ENCODE data around the gene FKBP5.

The FKBP5 gene

DNA sequence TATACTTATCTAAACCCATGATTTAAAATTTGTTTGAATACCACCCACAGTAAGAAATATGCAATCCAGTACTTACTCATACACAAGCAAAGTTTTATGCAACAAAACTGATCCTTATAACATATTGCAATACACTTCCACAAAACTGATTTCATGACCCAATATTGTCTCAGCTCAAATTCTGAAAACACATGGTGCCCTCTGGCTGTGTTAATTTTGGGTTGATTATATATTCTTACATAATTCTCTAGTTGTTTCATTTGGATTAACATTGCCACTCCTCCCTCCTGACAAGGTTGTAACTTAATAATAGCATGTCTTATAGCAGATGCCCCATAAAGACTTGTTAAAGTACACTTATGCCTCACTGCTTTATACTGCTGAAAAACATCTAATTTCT lies 103.1 kb downstream of the FKBP5 start:
- Histone ChIP-seq H3K27me3 (ENCODE audit: insufficient read depth, poor library complexity, severe bottlenecking) (no peaks in the 10 kb centered on the region), H3K36me3 (ENCODE audit: low read depth) (peaks cover 93% of the 10 kb centered on the region), H3K4me1 (ENCODE audit: insufficient read depth, poor library complexity, severe bottlenecking) (peaks cover 48% of the 10 kb centered on the region), H3K4me3 (ENCODE audit: severe bottlenecking) (no peak overlapping the region), H3K9me3 (ENCODE audit: severe bottlenecking) (no peaks in the 10 kb centered on the region), H3K27ac (ENCODE audit: poor library complexity, severe bottlenecking) (peak overlapping the region; percentile 67)
- TF ChIP-seq, protein P1, sequence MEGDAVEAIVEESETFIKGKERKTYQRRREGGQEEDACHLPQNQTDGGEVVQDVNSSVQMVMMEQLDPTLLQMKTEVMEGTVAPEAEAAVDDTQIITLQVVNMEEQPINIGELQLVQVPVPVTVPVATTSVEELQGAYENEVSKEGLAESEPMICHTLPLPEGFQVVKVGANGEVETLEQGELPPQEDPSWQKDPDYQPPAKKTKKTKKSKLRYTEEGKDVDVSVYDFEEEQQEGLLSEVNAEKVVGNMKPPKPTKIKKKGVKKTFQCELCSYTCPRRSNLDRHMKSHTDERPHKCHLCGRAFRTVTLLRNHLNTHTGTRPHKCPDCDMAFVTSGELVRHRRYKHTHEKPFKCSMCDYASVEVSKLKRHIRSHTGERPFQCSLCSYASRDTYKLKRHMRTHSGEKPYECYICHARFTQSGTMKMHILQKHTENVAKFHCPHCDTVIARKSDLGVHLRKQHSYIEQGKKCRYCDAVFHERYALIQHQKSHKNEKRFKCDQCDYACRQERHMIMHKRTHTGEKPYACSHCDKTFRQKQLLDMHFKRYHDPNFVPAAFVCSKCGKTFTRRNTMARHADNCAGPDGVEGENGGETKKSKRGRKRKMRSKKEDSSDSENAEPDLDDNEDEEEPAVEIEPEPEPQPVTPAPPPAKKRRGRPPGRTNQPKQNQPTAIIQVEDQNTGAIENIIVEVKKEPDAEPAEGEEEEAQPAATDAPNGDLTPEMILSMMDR (IDR thresholded peaks at IDR 0.05; ENCODE audit: poor library complexity, severe bottlenecking): no peak
- DNase-seq (ENCODE audit: low spot score): no peak
- ATAC-seq (ENCODE audit: low read depth): no peak; the same call in 2 of the 3 replicates

DNA sequence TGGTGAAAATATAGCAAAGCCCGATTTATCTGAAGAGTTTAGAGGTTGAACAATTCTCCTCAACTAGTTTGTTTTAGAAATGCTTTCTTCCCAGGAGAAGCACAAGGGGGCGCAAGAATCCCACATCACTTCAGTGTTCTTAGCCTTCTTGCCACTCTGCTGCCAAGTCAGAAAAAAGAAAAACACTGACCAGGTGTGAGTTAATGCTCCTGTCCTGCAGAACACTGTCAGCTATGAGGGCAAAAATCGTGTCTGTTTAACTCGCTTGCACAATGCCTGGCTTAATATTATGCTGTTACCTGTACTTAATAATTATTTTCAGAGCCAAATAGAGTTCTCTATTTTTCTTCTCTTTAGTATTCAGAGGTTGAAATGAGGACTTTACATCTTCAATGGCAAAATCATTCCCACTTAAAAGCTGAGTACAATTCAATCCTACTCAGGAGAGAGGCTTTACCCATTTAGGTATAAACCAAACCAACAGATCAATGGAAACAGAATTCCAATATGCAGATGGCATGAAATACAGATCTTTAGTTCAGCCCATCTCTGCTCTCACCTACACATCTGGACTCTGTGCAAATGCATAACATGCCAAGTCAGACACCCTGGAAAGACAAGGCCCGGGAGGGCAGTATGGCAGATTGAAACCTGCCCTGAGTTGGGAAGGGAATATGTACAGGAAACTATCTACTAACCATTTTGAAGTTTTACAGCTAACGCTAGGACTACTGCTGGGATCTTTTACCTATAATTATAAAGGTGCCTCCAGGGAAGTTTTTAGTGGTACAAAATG lies 104.6 kb downstream of the FKBP5 start:
- Histone ChIP-seq H3K36me3 (ENCODE audit: low read depth) (peaks cover 91% of the 10 kb centered on the region), H3K27ac (ENCODE audit: poor library complexity, severe bottlenecking) (peak overlapping the region; percentile 67), H3K9me3 (ENCODE audit: severe bottlenecking) (no peaks in the 10 kb centered on the region), H3K27me3 (ENCODE audit: insufficient read depth, poor library complexity, severe bottlenecking) (no peaks in the 10 kb centered on the region), H3K4me3 (ENCODE audit: severe bottlenecking) (no peak overlapping the region), H3K4me1 (ENCODE audit: insufficient read depth, poor library complexity, severe bottlenecking) (peaks cover 44% of the 10 kb centered on the region)
- DNase-seq (ENCODE audit: low spot score) (no peak), ATAC-seq (ENCODE audit: low read depth) (peak; percentile 76)
- TF ChIP-seq, protein P1 (IDR thresholded peaks at IDR 0.05; ENCODE audit: poor library complexity, severe bottlenecking): peak; percentile 89

DNA sequence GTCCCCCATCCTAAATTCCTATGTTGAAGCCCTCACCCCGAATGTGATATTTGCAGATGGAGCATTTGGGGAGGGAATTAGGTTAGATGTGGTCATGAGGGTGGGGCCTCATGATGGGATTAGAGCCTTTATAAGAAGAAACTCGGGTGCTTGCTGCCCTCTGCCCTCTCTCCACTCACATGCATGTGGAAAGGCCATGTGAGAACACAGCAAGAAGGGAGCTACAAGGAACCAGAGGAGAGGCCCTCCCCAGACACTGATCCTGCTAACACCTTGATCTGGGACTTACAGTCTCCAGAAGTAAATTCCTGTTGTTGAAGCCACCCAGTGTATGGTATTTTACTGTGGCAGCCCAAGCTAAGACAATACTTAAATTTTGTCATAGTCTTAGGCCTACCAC lies 106.4 kb downstream of the FKBP5 start:
- H3K36me3 ChIP-seq (ENCODE audit: low read depth): peaks cover 92% of the 10 kb centered on the region
- TF ChIP-seq, protein P1 (IDR thresholded peaks at IDR 0.05; ENCODE audit: poor library complexity, severe bottlenecking): no peak
- ATAC-seq (ENCODE audit: low read depth) (no peak), DNase-seq (ENCODE audit: low spot score) (no peak)
- peaks cover 30% of the 10 kb centered on the region for H3K4me1 ChIP-seq (ENCODE audit: insufficient read depth, poor library complexity, severe bottlenecking)
- no peaks in the 10 kb centered on the region for H3K9me3 ChIP-seq (ENCODE audit: severe bottlenecking)
- no peak overlapping the region for H3K4me3 ChIP-seq (ENCODE audit: severe bottlenecking)
- H3K27me3 ChIP-seq (ENCODE audit: insufficient read depth, poor library complexity, severe bottlenecking): no peaks in the 10 kb centered on the region
- no peak overlapping the region for H3K27ac ChIP-seq (ENCODE audit: poor library complexity, severe bottlenecking)

DNA sequence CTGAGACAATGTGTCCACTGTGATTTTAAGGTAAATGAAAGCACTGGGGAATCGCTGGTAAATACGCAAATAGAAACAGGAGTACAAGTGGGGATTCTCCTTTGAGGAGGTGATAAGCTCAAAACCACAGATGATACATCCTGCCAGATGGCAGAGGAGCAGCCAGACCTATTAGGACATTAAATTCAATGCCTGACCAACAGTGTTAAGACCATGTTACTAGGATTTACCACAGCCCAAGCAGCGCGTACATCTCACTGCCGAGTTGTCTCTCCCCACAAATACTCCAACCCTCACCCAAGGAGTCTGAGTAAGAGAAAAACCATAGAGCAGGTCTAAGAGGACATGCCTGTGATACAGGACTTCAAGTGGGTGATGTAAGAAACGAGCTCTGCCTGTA lies 107.1 kb downstream of the FKBP5 start:
- no peaks in the 10 kb centered on the region for H3K9me3 ChIP-seq (ENCODE audit: severe bottlenecking)
- H3K4me1 ChIP-seq (ENCODE audit: insufficient read depth, poor library complexity, severe bottlenecking): peaks cover 24% of the 10 kb centered on the region
- ATAC-seq (ENCODE audit: low read depth) (no peak), DNase-seq (ENCODE audit: low spot score) (no peak)
- TF ChIP-seq, protein P1 (IDR thresholded peaks at IDR 0.05; ENCODE audit: poor library complexity, severe bottlenecking): no peak
- H3K36me3 ChIP-seq (ENCODE audit: low read depth): peaks cover 92% of the 10 kb centered on the region
- no peaks in the 10 kb centered on the region for H3K27me3 ChIP-seq (ENCODE audit: insufficient read depth, poor library complexity, severe bottlenecking)
- H3K27ac ChIP-seq (ENCODE audit: poor library complexity, severe bottlenecking): no peak overlapping the region
- no peak overlapping the region for H3K4me3 ChIP-seq (ENCODE audit: severe bottlenecking)

DNA sequence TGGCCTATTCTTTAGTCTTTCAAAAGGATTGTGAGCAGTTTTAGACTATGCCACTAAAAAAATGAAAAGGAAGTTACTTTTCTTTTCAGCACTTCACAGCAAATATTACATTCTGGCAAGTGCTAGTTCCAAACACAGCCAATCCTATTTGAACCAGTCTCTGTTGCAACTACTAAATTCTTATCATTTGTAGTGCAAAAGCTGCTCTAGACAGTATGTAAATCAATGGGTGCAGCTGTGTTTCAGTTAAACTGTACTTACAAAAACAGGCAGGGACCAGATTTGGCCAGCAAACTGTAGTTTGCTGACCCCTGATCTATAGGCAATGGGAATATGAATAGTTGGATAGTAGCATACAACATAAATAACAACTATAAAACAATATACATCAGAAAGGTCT lies 107.9 kb downstream of the FKBP5 start:
- DNase-seq (ENCODE audit: low spot score) (no peak), ATAC-seq (ENCODE audit: low read depth) (no peak)
- no peaks in the 10 kb centered on the region for H3K27me3 ChIP-seq (ENCODE audit: insufficient read depth, poor library complexity, severe bottlenecking)
- H3K27ac ChIP-seq (ENCODE audit: poor library complexity, severe bottlenecking): no peak overlapping the region
- no peaks in the 10 kb centered on the region for H3K9me3 ChIP-seq (ENCODE audit: severe bottlenecking)
- peaks cover 92% of the 10 kb centered on the region for H3K36me3 ChIP-seq (ENCODE audit: low read depth)
- H3K4me3 ChIP-seq (ENCODE audit: severe bottlenecking): no peak overlapping the region
- H3K4me1 ChIP-seq (ENCODE audit: insufficient read depth, poor library complexity, severe bottlenecking): peaks cover 19% of the 10 kb centered on the region
- TF ChIP-seq, protein P1 (IDR thresholded peaks at IDR 0.05; ENCODE audit: poor library complexity, severe bottlenecking): no peak

Data from RWPE2 (cell line).